GM18498 (cell line): ENCODE data around the gene LYVE1.

Source experiments
- ATAC-seq: cut with Tn5 transposase; IDR thresholded peaks from one replicate; pipeline ENCODE4 v1.9.1; 2021; ENCODE audit warnings: mild to moderate bottlenecking, moderate library complexity; ENCODE audit not compliant: unreplicated experiment

The LYVE1 gene

GRCh38 chr11:10561043-10561818 lies 7.2 kb downstream of the LYVE1 start:
- no peak for ATAC-seq

GRCh38 chr11:10558288-10558687 lies 10.2 kb downstream of the LYVE1 start:
- ATAC-seq: no peak

GRCh38 chr11:10556590-10556989 lies 11.9 kb downstream of the LYVE1 start:
- ATAC-seq: no peak

GRCh38 chr11:10551845-10552352 lies 16.6 kb downstream of the LYVE1 start:
- ATAC-seq: no peak

- no peak for ATAC-seq
Measured at GRCh38 chr11:10551290-10551592, 17.2 kb downstream of the LYVE1 start.

GRCh38 chr11:10550503-10551289 lies 17.8 kb downstream of the LYVE1 start:
- no peak for ATAC-seq

GRCh38 chr11:10544491-10545465 lies 23.7 kb downstream of the LYVE1 start:
- ATAC-seq: no peak

GRCh38 chr11:10543782-10544181 lies 24.7 kb downstream of the LYVE1 start:
- ATAC-seq: no peak

- ATAC-seq: no peak
Measured at GRCh38 chr11:10542776-10543175, 25.7 kb downstream of the LYVE1 start.

- no peak for ATAC-seq
Measured at GRCh38 chr11:10541561-10541930, 26.9 kb downstream of the LYVE1 start.

- ATAC-seq: peak; percentile 98
Measured at GRCh38 chr11:10540915-10541560, 27.4 kb downstream of the LYVE1 start, which contains the start of gene RNF141. Gene RNF141, minus strand, starts transcription at chr11:10541187. Its CDS starts 7,029 bp downstream, at chr11:10534158.

- ATAC-seq: peak; percentile 30
Measured at GRCh38 chr11:10540546-10540914, 27.9 kb downstream of the LYVE1 start.

- no peak for ATAC-seq
Measured at GRCh38 chr11:10539339-10539738, 29.1 kb downstream of the LYVE1 start.

- ATAC-seq: no peak
Measured at GRCh38 chr11:10538924-10539323, 29.5 kb downstream of the LYVE1 start.

GRCh38 chr11:10537600-10537999 lies 30.9 kb downstream of the LYVE1 start:
- no peak for ATAC-seq

- ATAC-seq: no peak
Measured at GRCh38 chr11:10534316-10534715, 34.1 kb downstream of the LYVE1 start.

GRCh38 chr11:10533323-10533722 lies 35.1 kb downstream of the LYVE1 start:
- no peak for ATAC-seq

- no peak for ATAC-seq
Measured at GRCh38 chr11:10532526-10532925, 35.9 kb downstream of the LYVE1 start.

- no peak for ATAC-seq
Measured at GRCh38 chr11:10529279-10529678, 39.2 kb downstream of the LYVE1 start.

GRCh38 chr11:10528121-10528520 lies 40.3 kb downstream of the LYVE1 start:
- no peak for ATAC-seq
